SK-N-SH treated with all-trans-retinoic acid at 6 μM for 48 hours (cell line): ENCODE results near the gene EPB41L5.

Source experiments
- ARNTL ChIP-seq: fragments of 450-650 bp; formaldehyde crosslinking; IDR thresholded peaks from 2 replicates; pipeline ENCODE4 v1.5.0; 2020; ENCODE audit warnings: low read depth, mild to moderate bottlenecking, moderate library complexity, borderline replicate concordance
- CSRNP3 ChIP-seq: fragments of 250-450 bp; sonication (Bioruptor Pico); IDR thresholded peaks from 2 replicates; pipeline ENCODE4 v1.5.1; 2021; ENCODE audit warnings: mild to moderate bottlenecking, moderate library complexity
- GLIS3 ChIP-seq: fragments of 250-450 bp; sonication (Bioruptor Pico); IDR thresholded peaks from 2 replicates; pipeline ENCODE4 v1.5.0; 2020; ENCODE audit warnings: mild to moderate bottlenecking, moderate library complexity
- ISL1 ChIP-seq: fragments of 250-450 bp; sonication (Bioruptor Pico); IDR thresholded peaks from 2 replicates; pipeline ENCODE4 v2.1.2; 2022; ENCODE audit warnings: mild to moderate bottlenecking, moderate library complexity
- OSR1 ChIP-seq: fragments of 250-450 bp; sonication (Bioruptor Pico); IDR thresholded peaks from 2 replicates; pipeline ENCODE4 v1.8.0; 2022; ENCODE audit warnings: moderate library complexity, mild to moderate bottlenecking, inconsistent platforms
- TCF4 ChIP-seq: fragments of 250-450 bp; sonication (Bioruptor Pico); IDR thresholded peaks from 2 replicates; pipeline ENCODE4 v1.8.0; 2021; ENCODE audit warnings: mild to moderate bottlenecking, moderate library complexity, borderline replicate concordance
- TF ChIP-seq, protein P1 (sequence below): fragments of 250-450 bp; sonication (Bioruptor Pico); IDR thresholded peaks from 2 replicates; pipeline ENCODE4 v1.8.0; 2020; ENCODE audit warnings: mild to moderate bottlenecking, moderate library complexity, borderline replicate concordance

- TF ChIP-seq, protein P1, sequence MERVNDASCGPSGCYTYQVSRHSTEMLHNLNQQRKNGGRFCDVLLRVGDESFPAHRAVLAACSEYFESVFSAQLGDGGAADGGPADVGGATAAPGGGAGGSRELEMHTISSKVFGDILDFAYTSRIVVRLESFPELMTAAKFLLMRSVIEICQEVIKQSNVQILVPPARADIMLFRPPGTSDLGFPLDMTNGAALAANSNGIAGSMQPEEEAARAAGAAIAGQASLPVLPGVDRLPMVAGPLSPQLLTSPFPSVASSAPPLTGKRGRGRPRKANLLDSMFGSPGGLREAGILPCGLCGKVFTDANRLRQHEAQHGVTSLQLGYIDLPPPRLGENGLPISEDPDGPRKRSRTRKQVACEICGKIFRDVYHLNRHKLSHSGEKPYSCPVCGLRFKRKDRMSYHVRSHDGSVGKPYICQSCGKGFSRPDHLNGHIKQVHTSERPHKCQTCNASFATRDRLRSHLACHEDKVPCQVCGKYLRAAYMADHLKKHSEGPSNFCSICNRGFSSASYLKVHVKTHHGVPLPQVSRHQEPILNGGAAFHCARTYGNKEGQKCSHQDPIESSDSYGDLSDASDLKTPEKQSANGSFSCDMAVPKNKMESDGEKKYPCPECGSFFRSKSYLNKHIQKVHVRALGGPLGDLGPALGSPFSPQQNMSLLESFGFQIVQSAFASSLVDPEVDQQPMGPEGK (CRISPR knock-in tag): no peak
- TF ChIP-seq ISL1 (CRISPR knock-in tag) (no peak), OSR1 (CRISPR knock-in tag) (no peak), CSRNP3 (no peak), TCF4 (CRISPR knock-in tag) (no peak), ARNTL (no peak), GLIS3 (no peak)
Measured at GRCh38 chr2:120161190-120161589, 148.3 kb downstream of the EPB41L5 start.
